Activated CD4-positive, alpha-beta T cell treated with anti-CD3 and anti-CD28 coated beads, Interleukin-2, amount 10 ng/mL, durations not matched to agents 24 days and 14 days (primary cell): ENCODE data around the gene CIDEB. TPM values are rescaled to one million over a fixed set of nuclear protein-coding genes. Genes with fewer than 3 reads are reported as not detected.

Experiments used
- DNase-seq: peaks from one replicate; pipeline ENCODE4 v3.0.0; 2022
- H3K27ac Mint-ChIP-seq: one replicate; pipeline ENCODE4 v1.8.0; 2022; ENCODE audit warnings: mild to moderate bottlenecking, mixed read lengths
- H3K27me3 Mint-ChIP-seq: one replicate; pipeline ENCODE4 v1.8.0; 2022; ENCODE audit warnings: mixed read lengths
- H3K36me3 Mint-ChIP-seq: one replicate; pipeline ENCODE4 v1.8.0; 2022; ENCODE audit warnings: low read depth, mild to moderate bottlenecking, mixed read lengths
- H3K4me1 Mint-ChIP-seq: one replicate; pipeline ENCODE4 v1.8.0; 2021; ENCODE audit warnings: mixed read lengths
- H3K4me3 Mint-ChIP-seq: one replicate; pipeline ENCODE4 v1.8.0; 2022; ENCODE audit warnings: mild to moderate bottlenecking, moderate library complexity, mixed read lengths
- H3K9me3 Mint-ChIP-seq: one replicate; pipeline ENCODE4 v1.8.0; 2021; ENCODE audit warnings: mixed read lengths
- intact Hi-C: fragments of 100-400 bp; cut with micrococcal nuclease; formaldehyde crosslinking; loops from one replicate; pipeline ENCODE4 v1.15.1; 2023
- total RNA-seq: library from RNA; stranded (reverse); gene quantifications from 2 replicates; pipeline ENCODE4 v1.2.3, GENCODE V29; 2022

The CIDEB gene
- total RNA-seq, 1 donor from 2014 or later = 22.2 TPM

- Mint-ChIP-seq H3K27ac (peak overlapping the region; percentile 81), H3K36me3 (peaks cover 34% of the 10 kb centered on the region), H3K4me1 (peaks cover 69% of the 10 kb centered on the region), H3K27me3 (no peaks in the 10 kb centered on the region), H3K9me3 (no peaks in the 10 kb centered on the region), H3K4me3 (peak overlapping the region; percentile 86)
- intact Hi-C loops = no loop called here
- DNase-seq = no peak
Measured at GRCh38 chr14:24313913-24314312, 6.1 kb upstream of the CIDEB start.

- peak; percentile 86 for DNase-seq
Measured at GRCh38 chr14:24312736-24313507, 5.1 kb upstream of the CIDEB start.

GRCh38 chr14:24311837-24312615 is 4.2 kb upstream of the CIDEB start:
- peaks cover 41% of the 10 kb centered on the region for H3K36me3 Mint-ChIP-seq
- H3K27me3 Mint-ChIP-seq = no peaks in the 10 kb centered on the region
- peak; percentile 64 for DNase-seq
- peak overlapping the region; percentile 81 for H3K27ac Mint-ChIP-seq
- peak overlapping the region; percentile 86 for H3K4me3 Mint-ChIP-seq
- H3K4me1 Mint-ChIP-seq = peaks cover 72% of the 10 kb centered on the region
- intact Hi-C loops = loop anchor here (2.0 kb wide), 2 partner anchors 21 to 131 kb away; partner anchors contain the start of gene SDR39U1
- H3K9me3 Mint-ChIP-seq = no peaks in the 10 kb centered on the region

More at GRCh38 chr14:24312736-24313507, 5.1 kb upstream of the CIDEB start:
- H3K36me3 Mint-ChIP-seq = peaks cover 39% of the 10 kb centered on the region
- no peaks in the 10 kb centered on the region for H3K9me3 Mint-ChIP-seq
- intact Hi-C loops = no loop called here
- H3K4me1 Mint-ChIP-seq = peaks cover 74% of the 10 kb centered on the region
- H3K27ac Mint-ChIP-seq = peak overlapping the region; percentile 81
- peak overlapping the region; percentile 86 for H3K4me3 Mint-ChIP-seq
- no peaks in the 10 kb centered on the region for H3K27me3 Mint-ChIP-seq

- peaks cover 68% of the 10 kb centered on the region for H3K4me1 Mint-ChIP-seq
- intact Hi-C loops = loop anchor here (2.0 kb wide), 2 partner anchors 22 to 132 kb away; partner anchors contain the start of gene SDR39U1
- DNase-seq = peak; percentile 89
- no peaks in the 10 kb centered on the region for H3K27me3 Mint-ChIP-seq
- peak within 1 kb of the TSS; percentile 86 for H3K4me3 Mint-ChIP-seq
- peak within 1 kb of the TSS; percentile 91 for H3K27ac Mint-ChIP-seq
- H3K36me3 Mint-ChIP-seq = peaks cover 49% of the 10 kb centered on the region
- H3K9me3 Mint-ChIP-seq = no peaks in the 10 kb centered on the region
Measured at GRCh38 chr14:24310646-24311604, 3.1 kb upstream of the CIDEB start, which contains the start of gene LTB4R. Gene LTB4R, plus strand, starts transcription at chr14:24311502. Its CDS starts 4,150 bp downstream, at chr14:24315652.

GRCh38 chr14:24310265-24310645 is 2.5 kb upstream of the CIDEB start:
- peak overlapping the region; percentile 91 for H3K27ac Mint-ChIP-seq
- DNase-seq = no peak
- peaks cover 53% of the 10 kb centered on the region for H3K36me3 Mint-ChIP-seq
- no peaks in the 10 kb centered on the region for H3K27me3 Mint-ChIP-seq
- H3K4me1 Mint-ChIP-seq = peaks cover 62% of the 10 kb centered on the region
- H3K4me3 Mint-ChIP-seq = peak overlapping the region; percentile 86
- no peaks in the 10 kb centered on the region for H3K9me3 Mint-ChIP-seq
- intact Hi-C loops = loop anchor here (2.0 kb wide), 2 partner anchors 23 to 133 kb away; partner anchors contain the start of gene SDR39U1

- intact Hi-C loops = loop anchor here (2.0 kb wide), 3 partner anchors 23 to 133 kb away; partner anchors contain the start of genes SDR39U1 and TINF2
- Mint-ChIP-seq H3K36me3 (peaks cover 58% of the 10 kb centered on the region), H3K27ac (peak within 1 kb of the TSS; percentile 91), H3K4me1 (peaks cover 58% of the 10 kb centered on the region), H3K4me3 (peak within 1 kb of the TSS; percentile 86), H3K27me3 (no peaks in the 10 kb centered on the region), H3K9me3 (no peaks in the 10 kb centered on the region)
- DNase-seq = no peak
Measured at GRCh38 chr14:24309538-24310264, 1.9 kb upstream of the CIDEB start, which contains the start of gene LTB4R2. Gene LTB4R2, plus strand, starts transcription at chr14:24310140. Its CDS starts 525 bp downstream, at chr14:24310665.

GRCh38 chr14:24308342-24309124 is 756 bp upstream of the CIDEB start:
- no peak for DNase-seq
- Mint-ChIP-seq H3K27ac (no peak overlapping the region), H3K27me3 (no peaks in the 10 kb centered on the region), H3K4me1 (peaks cover 47% of the 10 kb centered on the region), H3K9me3 (no peaks in the 10 kb centered on the region), H3K4me3 (peak overlapping the region; percentile 2), H3K36me3 (peaks cover 62% of the 10 kb centered on the region)
- intact Hi-C loops = loop anchor here (1.0 to 2.0 kb wide), 3 partner anchors 8 to 123 kb away; partner anchors contain the start of gene TINF2

- H3K36me3 Mint-ChIP-seq = peaks cover 73% of the 10 kb centered on the region
- intact Hi-C loops = no loop called here
- peaks cover 33% of the 10 kb centered on the region for H3K4me1 Mint-ChIP-seq
- no peaks in the 10 kb centered on the region for H3K9me3 Mint-ChIP-seq
- no peak overlapping the region for H3K4me3 Mint-ChIP-seq
- H3K27ac Mint-ChIP-seq = peak overlapping the region; percentile 5
- H3K27me3 Mint-ChIP-seq = no peaks in the 10 kb centered on the region
- DNase-seq = no peak
Measured at GRCh38 chr14:24307156-24307574, 612 bp downstream of the CIDEB start.

GRCh38 chr14:24304019-24304387 is 3.8 kb downstream of the CIDEB start:
- no peak overlapping the region for H3K4me3 Mint-ChIP-seq
- intact Hi-C loops = no loop called here
- no peaks in the 10 kb centered on the region for H3K27me3 Mint-ChIP-seq
- H3K36me3 Mint-ChIP-seq = peaks cover 70% of the 10 kb centered on the region
- peaks cover 25% of the 10 kb centered on the region for H3K4me1 Mint-ChIP-seq
- no peak for DNase-seq
- H3K9me3 Mint-ChIP-seq = no peaks in the 10 kb centered on the region
- H3K27ac Mint-ChIP-seq = no peak overlapping the region

- Mint-ChIP-seq H3K9me3 (no peaks in the 10 kb centered on the region), H3K4me3 (peak overlapping the region; percentile 86), H3K27me3 (no peaks in the 10 kb centered on the region), H3K4me1 (peaks cover 36% of the 10 kb centered on the region), H3K36me3 (peaks cover 52% of the 10 kb centered on the region), H3K27ac (peak overlapping the region; percentile 69)
- DNase-seq = no peak
- intact Hi-C loops = loop anchor here (1.0 kb wide), 1 partner anchor 8 kb away; no protein-coding TSS in a partner anchor
Measured at GRCh38 chr14:24300326-24300980, 7.3 kb downstream of the CIDEB start.
